A549 (cell line): Measurements from ENCODE around the gene OPCML. TPM values are rescaled to one million over a fixed set of nuclear protein-coding genes. Genes with fewer than 3 reads are reported as not detected.

Experiments
- ATAC-seq, 2 experiments: fragments of 200-7000 bp in 1 of 2; fragments of >200 bp in 1 of 2; cut with Nextera tagmentation in 1 of 2; cut with Tn5 transposase in 1 of 2; 3 replicates each; pipeline versions ENCODE4 v1.8.0 to v1.9.1; 2018 to 2020; ENCODE audit warnings: mild to moderate bottlenecking in 1 of 2, moderate library complexity in 1 of 2
- CTCF ChIA-PET: fragments of 300-600 bp; sonication (Branson Sonifier 250); formaldehyde crosslinking; extraction: SDS; loops from one replicate; lab custom pipeline; 2021; ENCODE audit warnings: antibody characterized with exemption, inconsistent platforms; lab: Yijun Ruan, JAX
- POLR2A ChIA-PET: fragments of 350-600 bp; formaldehyde crosslinking; extraction: SDS; loops from one replicate; lab custom pipeline; 2021; ENCODE audit warnings: antibody characterized with exemption, inconsistent platforms; lab: Yijun Ruan, JAX
- DNase-seq, 2 experiments: peaks; one replicate each; pipeline versions ENCODE4 v3.0.0 to v3.0.0-alpha.2; 2011 to 2016; ENCODE audit warnings: low read depth in 1 of 2, low spot score in 1 of 2
- FAIRE-seq: peaks from 2 replicates; lab custom pipeline; 2011; peaks lifted over from hg19 to GRCh38; lab: Jason Lieb, UNC
- H3K27ac ChIP-seq, 2 experiments: fragments of >200 bp; sonication (Bioruptor Twin); formaldehyde crosslinking; 3 replicates each; pipeline ENCODE4 v1.5.1; 2016 to 2017
- H3K4me1 ChIP-seq: fragments of >200 bp; sonication (Bioruptor Twin); formaldehyde crosslinking; 3 replicates; pipeline ENCODE4 v1.6.1; 2016
- H3K4me2 ChIP-seq: fragments of >200 bp; sonication (Bioruptor Twin); formaldehyde crosslinking; 3 replicates; pipeline ENCODE4 v1.6.1; 2016
- H3K4me3 ChIP-seq: fragments of >200 bp; sonication (Bioruptor Twin); formaldehyde crosslinking; 3 replicates; pipeline ENCODE4 v1.5.1; 2016
- H3K9me3 ChIP-seq: fragments of >200 bp; sonication (Bioruptor Twin); formaldehyde crosslinking; 3 replicates; pipeline ENCODE4 v1.6.1; 2016
- BCL3 ChIP-seq: fragments of >200 bp; sonication (Bioruptor Twin); formaldehyde crosslinking; IDR thresholded peaks from 3 replicates; pipeline ENCODE4 v1.6.1; 2016
- CBX8 ChIP-seq: fragments of 200-600 bp; sonication (generic); IDR thresholded peaks from 2 replicates; pipeline ENCODE4 v1.6.1; 2016
- CHD2 ChIP-seq: fragments of 150-350 bp; IDR thresholded peaks from 2 replicates; pipeline ENCODE4 v1.6.1; 2014; ENCODE audit warnings: low read length; ENCODE audit not compliant: partially characterized antibody
- EHMT2 ChIP-seq: fragments of 200-600 bp; sonication (generic); IDR thresholded peaks from 2 replicates; pipeline ENCODE4 v1.6.1; 2016; ENCODE audit warnings: antibody characterized with exemption, low read depth, mild to moderate bottlenecking, moderate library complexity
- EP300 ChIP-seq, 2 experiments: fragments of >200 bp; sonication (Bioruptor Twin); formaldehyde crosslinking; IDR thresholded peaks; 2 replicates in 1 of 2; 3 replicates in 1 of 2; pipeline ENCODE4 v1.6.1; 2016 to 2017
- HMGXB4 ChIP-seq: fragments of 250-450 bp; sonication (Bioruptor Pico); IDR thresholded peaks from 2 replicates; pipeline ENCODE4 v1.5.0; 2021; ENCODE audit warnings: mild to moderate bottlenecking, moderate library complexity, borderline replicate concordance
- JUNB ChIP-seq: fragments of >200 bp; sonication (Bioruptor Twin); formaldehyde crosslinking; IDR thresholded peaks from 2 replicates; pipeline ENCODE4 v1.6.1; 2016
- KDM5A ChIP-seq: fragments of 200-600 bp; sonication (generic); IDR thresholded peaks from 2 replicates; pipeline ENCODE4 v1.6.1; 2016; ENCODE audit warnings: antibody characterized with exemption, mild to moderate bottlenecking
- MAFK ChIP-seq: fragments of 450-650 bp; IDR thresholded peaks from 2 replicates; pipeline ENCODE4 v1.6.1; 2014; ENCODE audit not compliant: partially characterized antibody
- MAX ChIP-seq: IDR thresholded peaks from 2 replicates; pipeline ENCODE4 v1.6.1; 2012
- NR3C1 ChIP-seq: fragments of >200 bp; sonication (Bioruptor Twin); formaldehyde crosslinking; IDR thresholded peaks from 3 replicates; pipeline ENCODE4 v1.6.1; 2017
- POLR2AphosphoS2 ChIP-seq: conservative IDR thresholded peaks from 2 replicates; pipeline ENCODE4 v1.6.1; 2012; ENCODE audit warnings: low read length, improper control_type of control experiment, inconsistent platforms
- RAD21 ChIP-seq, 2 experiments: fragments of >200 bp in 1 of 2; sonication (Bioruptor Twin) in 1 of 2; formaldehyde crosslinking in 1 of 2; IDR thresholded peaks in 1 of 2; conservative IDR thresholded peaks in 1 of 2; 2 replicates in 1 of 2; 3 replicates in 1 of 2; pipeline ENCODE4 v1.6.1; 2012 to 2018; ENCODE audit warnings: inconsistent platforms in 1 of 2
- RARB ChIP-seq: fragments of 250-450 bp; sonication (Bioruptor Pico); IDR thresholded peaks from 2 replicates; pipeline ENCODE4 v1.8.0; 2021; ENCODE audit warnings: mild to moderate bottlenecking, moderate library complexity
- RCOR1 ChIP-seq: fragments of 150-350 bp; IDR thresholded peaks from 2 replicates; pipeline ENCODE4 v1.6.1; 2014; ENCODE audit warnings: antibody characterized with exemption, low read length, low read depth
- REST ChIP-seq: fragments of 200-600 bp; sonication (generic); IDR thresholded peaks from 2 replicates; pipeline ENCODE4 v1.6.1; 2016; ENCODE audit warnings: antibody characterized with exemption, mild to moderate bottlenecking, moderate library complexity
- RFX5 ChIP-seq: fragments of 450-650 bp; IDR thresholded peaks from 2 replicates; pipeline ENCODE4 v1.7.1; 2014; ENCODE audit warnings: antibody characterized with exemption, mild to moderate bottlenecking, moderate library complexity
- TFCP2L1 ChIP-seq: fragments of 250-450 bp; sonication (Bioruptor Pico); IDR thresholded peaks from 2 replicates; pipeline ENCODE4 v1.5.0; 2021; ENCODE audit warnings: mild to moderate bottlenecking
- TP53 ChIP-seq: fragments of 250-450 bp; sonication (Bioruptor Pico); IDR thresholded peaks from 2 replicates; pipeline ENCODE4 v1.5.0; 2021; ENCODE audit warnings: mild to moderate bottlenecking, moderate library complexity
- ZC3H11A ChIP-seq: fragments of 450-650 bp; IDR thresholded peaks from 2 replicates; pipeline ENCODE4 v1.6.1; 2014; ENCODE audit warnings: antibody characterized with exemption, mild to moderate bottlenecking
- WGBS: methylation state at CpG from one replicate; pipeline ENCODE4 v1.1.6; 2017; ENCODE audit errors: missing lambda C conversion rate; 5-methylcytosine and 5-hydroxymethylcytosine counted together
- polyA plus RNA-seq, 4 experiments: library from polyadenylated mRNA; depleted of rRNA in 3 of 4; stranded (reverse); fragments of >200 nt; fragmentation: RNase III in 1 of 4; extraction: RNeasy Plus Mini Kit Qiagen cat#74134 plus additional on column Dnase treatment in 1 of 4; gene quantifications; 2 replicates in 3 of 4; 3 replicates in 1 of 4; pipeline ENCODE4 v1.2.3, GENCODE V29; 2011 to 2017

OPCML gene
- polyA plus RNA-seq, 2 of the 4 experiments (the other 2 are of a cell fraction): not detected

GRCh38 chr11:133271206-133271605 lies 261.1 kb downstream of the OPCML start:
- Histone ChIP-seq H3K4me3 (no peak overlapping the region), H3K27ac (no peak overlapping the region), H3K4me2 (no peak overlapping the region), H3K9me3 (no peaks in the 10 kb centered on the region), H3K4me1 (no peaks in the 10 kb centered on the region)
- ATAC-seq: no peak
- FAIRE-seq: no peak
- POLR2A ChIA-PET: no interaction called here
- no peak for DNase-seq
- CTCF ChIA-PET: interaction anchor here (0.7 kb wide), 1 partner anchor 39 kb away, joined by 3 read pairs; no protein-coding TSS in a partner anchor
- TF ChIP-seq CHD2: no peak
- TF ChIP-seq KDM5A: no peak
- TF ChIP-seq NR3C1: no peak
- no peak for TF ChIP-seq RARB (CRISPR knock-in tag)
- TF ChIP-seq EHMT2: no peak
- TF ChIP-seq ZC3H11A: no peak
- no peak for TF ChIP-seq EP300 (IDR thresholded peaks at IDR 0.05)
- no peak for TF ChIP-seq TP53
- TF ChIP-seq RAD21 (conservative IDR thresholded peaks at IDR 0.05 in 1 of 2, IDR thresholded peaks at IDR 0.05 in 1 of 2): no peak
- no peak for TF ChIP-seq POLR2AphosphoS2
- no peak for TF ChIP-seq RCOR1
- TF ChIP-seq MAX: no peak
- no peak for TF ChIP-seq REST
- no peak for TF ChIP-seq CBX8
- no peak for TF ChIP-seq JUNB
- no peak for TF ChIP-seq HMGXB4 (CRISPR knock-in tag)
- no peak for TF ChIP-seq TFCP2L1 (CRISPR knock-in tag)
- no peak for TF ChIP-seq RFX5
- no peak for TF ChIP-seq BCL3
- no peak for TF ChIP-seq MAFK

GRCh38 chr11:133269267-133269666 lies 263.0 kb downstream of the OPCML start:
- Histone ChIP-seq H3K4me1 (no peaks in the 10 kb centered on the region), H3K27ac (no peak overlapping the region), H3K9me3 (no peaks in the 10 kb centered on the region), H3K4me3 (no peak overlapping the region), H3K4me2 (no peak overlapping the region)
- no peak for ATAC-seq
- CTCF ChIA-PET: no interaction called here
- POLR2A ChIA-PET: no interaction called here
- 5% methylated on average over 2 of the region's 2 CpGs for WGBS
- FAIRE-seq: no peak
- no peak for DNase-seq
- TF ChIP-seq NR3C1: no peak
